Vagina (tissue), 2 donors: Measurements from ENCODE around the gene SMG7.

Source experiments
- CTCF ChIP-seq, 3 experiments: fragments of 450-650 bp in 2 of 3; fragments of 200-600 bp in 1 of 3; sonication (generic) in 1 of 3; IDR thresholded peaks; one replicate each; pipeline ENCODE4 v1.5.1; 2017 to 2019; ENCODE audit warnings: antibody characterized with exemption in 3 of 3, mild to moderate bottlenecking in 2 of 3, moderate library complexity in 2 of 3
- POLR2AphosphoS5 ChIP-seq, 2 donors: sonication (generic); formaldehyde crosslinking; IDR thresholded peaks; one replicate each; pipeline ENCODE4 v1.9.0; 2017; ENCODE audit warnings: antibody characterized with exemption in 2 of 2, mild to moderate bottlenecking in 2 of 2, low read depth in 1 of 2; ENCODE audit not compliant: insufficient read depth in 1 of 2

DNA sequence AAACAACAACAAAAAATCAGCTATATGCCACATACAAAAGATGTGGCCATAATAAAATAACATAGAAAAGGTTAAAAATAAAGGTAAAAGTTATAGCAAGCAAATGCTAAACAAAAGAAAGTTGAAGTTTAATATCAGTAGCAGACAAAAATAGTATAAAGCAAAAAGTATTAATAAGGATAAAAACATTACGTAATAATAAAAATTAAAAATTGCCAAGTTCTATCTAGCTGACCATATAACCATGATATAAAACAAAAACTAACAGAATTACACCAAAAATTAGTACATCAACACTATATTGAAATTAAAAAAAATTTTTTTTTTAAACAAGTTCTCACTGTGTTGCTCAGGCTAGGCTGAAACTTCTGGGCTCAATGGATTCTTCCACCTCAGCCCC, 15.5 kb upstream of the SMG7 start:
- TF ChIP-seq POLR2AphosphoS5 (IDR thresholded peaks at IDR 0.05; ENCODE audit: insufficient read depth in 1 of 2, low read depth in 1 of 2) (no peak), CTCF (IDR thresholded peaks at IDR 0.05) (no peak)
